Measurements from ENCODE around the gene ZNF138.

Gene ZNF138

DNA sequence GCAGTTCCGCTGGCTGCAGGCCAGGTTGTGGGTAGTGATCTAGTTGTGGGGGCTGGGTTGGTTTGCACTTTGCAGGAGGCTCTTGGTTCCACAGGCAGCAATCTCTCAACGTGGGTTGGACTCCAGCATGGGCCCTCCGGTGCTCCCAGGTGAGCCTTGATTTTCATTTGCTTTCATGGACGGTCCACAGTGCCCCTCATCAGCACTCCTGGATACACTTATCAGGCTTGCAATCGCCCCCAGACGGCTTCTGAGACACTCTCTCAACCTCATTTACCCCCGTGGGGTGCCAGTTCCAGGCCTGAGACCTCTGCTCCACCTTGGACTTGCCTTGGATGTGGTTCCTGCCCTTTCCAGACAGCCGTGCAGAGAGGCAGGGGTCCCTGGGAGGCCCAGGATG lies 77.5 kb downstream of the ZNF138 start:
- no peak for TF ChIP-seq Cebpa-rat (IDR thresholded peaks at IDR 0.05)
- Histone ChIP-seq H3K36me3 (no peaks in the 10 kb centered on the region), H3K27me3 (no peaks in the 10 kb centered on the region), H3K9me3 (replicated peaks in 1 of 11) (peaks cover 57 to 95% (median 81%) of the 10 kb centered on the region in 11 experiments), H3K9ac (no peak overlapping the region), H3K27ac (no peak overlapping the region), H3K4me2 (no peak overlapping the region), H3K4me3 (no peak overlapping the region), H4K20me1 (no peaks in the 10 kb centered on the region), H3K4me1 (no peaks in the 10 kb centered on the region)

DNA sequence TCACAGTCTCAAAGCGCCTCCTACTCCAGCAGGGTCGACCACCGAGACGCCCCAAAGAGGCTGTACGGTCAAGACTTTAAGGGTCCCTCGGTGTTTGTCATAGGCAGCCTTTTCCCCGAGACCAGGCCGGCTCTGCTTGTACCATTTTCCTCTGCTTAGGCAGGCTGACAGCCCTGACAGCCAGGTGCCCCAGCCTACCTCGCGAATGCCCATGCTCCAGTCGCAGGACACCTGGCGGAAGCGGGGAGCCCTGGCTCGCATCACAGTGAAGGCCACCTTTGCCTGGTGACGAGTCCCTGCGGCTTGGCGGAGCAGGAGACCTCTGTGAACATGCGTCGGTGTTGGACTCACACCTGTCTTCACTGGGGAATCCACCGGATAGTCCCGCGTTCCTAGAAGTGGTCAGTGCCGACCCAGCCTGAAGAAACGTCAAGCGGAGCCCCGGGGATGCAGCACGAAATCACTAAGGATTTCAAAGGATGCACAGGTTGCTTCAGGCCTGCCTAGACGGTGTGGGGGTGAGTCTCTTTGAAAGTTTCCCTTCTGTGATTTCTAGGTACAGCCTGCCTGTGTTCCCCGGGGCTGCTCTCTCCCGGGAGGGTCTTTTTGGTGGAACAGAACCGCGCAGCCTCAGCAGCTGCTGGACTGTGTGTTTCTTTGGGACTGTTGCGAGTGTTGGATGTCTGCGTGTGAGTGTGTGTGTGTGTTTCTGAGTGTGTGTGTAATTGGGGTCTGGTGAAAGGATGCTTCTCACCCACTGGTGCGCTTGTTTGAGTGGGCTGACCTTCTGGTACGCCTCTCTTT lies 78.3 kb downstream of the ZNF138 start:
- no peak overlapping the region for H3K4me3 ChIP-seq
- H3K27me3 ChIP-seq = no peaks in the 10 kb centered on the region
- H3K9ac ChIP-seq = no peak overlapping the region
- TF ChIP-seq Cebpa-rat (IDR thresholded peaks at IDR 0.05) = no peak
- peaks cover 65 to 100% (median 89%) of the 10 kb centered on the region in 11 experiments for H3K9me3 ChIP-seq (replicated peaks in 1 of 11)
- H4K20me1 ChIP-seq = no peaks in the 10 kb centered on the region
- no peaks in the 10 kb centered on the region for H3K4me1 ChIP-seq
- H3K27ac ChIP-seq = no peak overlapping the region
- no peak overlapping the region for H3K4me2 ChIP-seq
- H3K36me3 ChIP-seq = no peaks in the 10 kb centered on the region

DNA sequence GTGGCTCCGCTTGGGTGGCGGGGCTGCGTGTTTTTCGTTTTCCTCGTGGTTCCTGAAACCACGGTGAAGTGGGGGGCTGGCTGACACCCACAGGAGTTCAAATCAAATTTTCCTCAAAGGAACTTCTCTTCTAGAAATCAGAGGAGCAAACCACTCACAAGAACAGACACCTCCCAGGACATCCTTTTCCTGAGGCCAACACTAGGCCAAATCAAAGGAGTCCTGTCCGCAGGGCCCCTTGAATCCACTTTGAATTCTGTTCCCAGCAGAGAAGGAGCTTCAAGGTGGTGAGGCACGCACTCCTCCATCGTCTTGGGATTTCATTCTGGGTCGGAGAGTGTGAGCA lies 78.9 kb downstream of the ZNF138 start:
- H3K4me3 ChIP-seq = no peak overlapping the region

DNA sequence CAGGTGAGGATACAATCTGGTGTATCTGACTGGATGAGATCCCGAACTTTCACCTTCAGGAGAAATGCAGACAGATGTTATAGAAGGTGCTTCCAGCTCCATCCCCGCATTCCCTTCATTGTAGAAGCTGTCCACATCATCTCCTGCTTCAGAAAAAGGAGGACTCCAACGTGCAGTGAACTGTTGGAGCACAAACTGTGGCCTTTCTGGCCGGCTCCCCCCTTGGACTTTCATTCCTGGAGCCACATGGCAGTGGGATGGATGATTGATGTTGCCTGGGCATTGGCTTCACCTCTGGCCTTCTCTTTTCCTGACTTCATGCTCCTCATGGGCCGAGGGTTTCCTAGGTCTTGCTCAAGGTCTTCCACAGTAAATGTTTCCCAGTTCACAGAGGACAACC lies 79.3 kb downstream of the ZNF138 start:
- H3K4me1 ChIP-seq = no peaks in the 10 kb centered on the region; a peak in 1 of 20 replicates

More for the DNA sequence above, 78.9 kb downstream of the ZNF138 start:
- Histone ChIP-seq H3K27ac (no peak overlapping the region), H4K20me1 (no peaks in the 10 kb centered on the region), H3K4me1 (no peaks in the 10 kb centered on the region), H3K4me2 (no peak overlapping the region), H3K27me3 (no peaks in the 10 kb centered on the region), H3K9ac (no peak overlapping the region), H3K9me3 (replicated peaks in 1 of 11) (peaks cover 71 to 100% (median 94%) of the 10 kb centered on the region in 11 experiments), H3K36me3 (no peaks in the 10 kb centered on the region)
- TF ChIP-seq Cebpa-rat (IDR thresholded peaks at IDR 0.05) = no peak

DNA sequence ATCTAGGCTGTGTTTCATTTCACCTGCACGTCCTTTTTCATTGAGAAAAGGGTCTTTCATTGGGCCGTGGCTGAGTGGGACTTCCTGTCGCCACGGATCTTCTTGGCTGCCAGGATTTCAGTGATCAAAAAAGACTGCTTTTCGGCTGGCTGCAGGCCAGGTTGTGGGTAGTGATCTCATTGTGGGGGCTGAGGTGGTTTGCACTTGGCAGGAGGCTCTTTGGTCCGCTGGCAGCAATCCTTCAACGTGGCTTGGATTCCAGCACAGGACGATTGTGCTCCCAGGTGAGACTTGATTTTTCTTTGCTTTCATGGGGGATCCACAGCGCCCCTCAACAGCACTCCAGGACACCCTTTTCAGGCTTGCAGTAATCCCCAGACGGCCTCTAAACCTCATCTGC lies 79.9 kb downstream of the ZNF138 start:
- no peak for TF ChIP-seq Cebpa-rat (IDR thresholded peaks at IDR 0.05)
- Histone ChIP-seq H3K4me2 (no peak overlapping the region), H3K27ac (no peak overlapping the region), H3K36me3 (no peaks in the 10 kb centered on the region), H3K4me3 (no peak overlapping the region), H4K20me1 (no peaks in the 10 kb centered on the region), H3K9ac (no peak overlapping the region), H3K9me3 (replicated peaks in 1 of 11) (peaks cover 77 to 100% (median 96%) of the 10 kb centered on the region in 11 experiments), H3K27me3 (no peaks in the 10 kb centered on the region), H3K4me1 (peaks cover 0 to 4% (median 0%) of the 10 kb centered on the region in 10 experiments; a peak in 3 of 20 replicates)

More for the DNA sequence above, 79.3 kb downstream of the ZNF138 start:
- no peak overlapping the region for H3K4me2 ChIP-seq
- no peaks in the 10 kb centered on the region for H4K20me1 ChIP-seq
- H3K9me3 ChIP-seq (replicated peaks in 1 of 11) = peaks cover 75 to 100% (median 95%) of the 10 kb centered on the region in 11 experiments
- no peak overlapping the region for H3K4me3 ChIP-seq
- no peaks in the 10 kb centered on the region for H3K36me3 ChIP-seq
- TF ChIP-seq Cebpa-rat (IDR thresholded peaks at IDR 0.05) = no peak
- H3K27me3 ChIP-seq = no peaks in the 10 kb centered on the region
- H3K9ac ChIP-seq = no peak overlapping the region
- H3K27ac ChIP-seq = no peak overlapping the region

DNA sequence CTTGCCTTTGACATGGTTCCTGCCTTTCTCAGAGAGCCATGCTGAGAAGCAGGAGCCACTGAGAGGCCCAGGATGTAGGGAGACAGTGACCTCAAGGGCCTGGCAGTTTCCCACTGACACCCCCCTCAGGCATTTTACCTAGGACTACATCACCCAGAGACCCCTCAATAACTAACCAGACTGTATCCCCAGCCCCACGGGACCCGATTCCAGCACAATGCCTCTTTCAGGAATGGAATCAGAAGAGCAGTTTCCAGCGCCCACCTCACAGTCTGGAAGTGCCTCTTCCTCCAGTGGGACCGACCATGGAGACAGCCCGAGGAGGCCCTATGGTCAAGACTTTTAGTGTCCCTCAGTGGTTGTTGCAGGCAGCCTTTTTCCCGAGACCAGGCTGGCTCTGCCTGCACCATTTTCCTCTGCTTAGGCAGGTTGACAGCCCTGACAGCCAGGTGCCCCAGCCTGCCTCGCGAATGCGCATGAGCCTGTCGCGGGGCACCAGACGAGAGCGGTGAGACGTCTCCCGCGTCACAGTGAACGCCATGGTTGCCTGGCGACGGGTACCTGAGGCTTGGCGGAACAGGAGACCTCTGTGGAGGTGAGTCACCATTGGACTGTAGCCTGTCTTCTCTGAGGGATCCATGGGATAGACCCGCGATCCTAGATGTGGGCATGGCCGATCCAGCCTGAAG lies 80.5 kb downstream of the ZNF138 start:
- H3K9ac ChIP-seq = no peak overlapping the region
- H3K27me3 ChIP-seq = no peaks in the 10 kb centered on the region
- no peak for TF ChIP-seq Cebpa-rat (IDR thresholded peaks at IDR 0.05)
- H4K20me1 ChIP-seq = no peaks in the 10 kb centered on the region
- H3K9me3 ChIP-seq (replicated peaks in 1 of 11) = peaks cover 78 to 100% (median 96%) of the 10 kb centered on the region in 11 experiments
- no peak overlapping the region for H3K4me2 ChIP-seq
- no peaks in the 10 kb centered on the region for H3K36me3 ChIP-seq
- H3K4me1 ChIP-seq = peaks cover 0 to 4% (median 0%) of the 10 kb centered on the region in 10 experiments; a peak in 3 of 20 replicates
- H3K4me3 ChIP-seq = no peak overlapping the region
- no peak overlapping the region for H3K27ac ChIP-seq

DNA sequence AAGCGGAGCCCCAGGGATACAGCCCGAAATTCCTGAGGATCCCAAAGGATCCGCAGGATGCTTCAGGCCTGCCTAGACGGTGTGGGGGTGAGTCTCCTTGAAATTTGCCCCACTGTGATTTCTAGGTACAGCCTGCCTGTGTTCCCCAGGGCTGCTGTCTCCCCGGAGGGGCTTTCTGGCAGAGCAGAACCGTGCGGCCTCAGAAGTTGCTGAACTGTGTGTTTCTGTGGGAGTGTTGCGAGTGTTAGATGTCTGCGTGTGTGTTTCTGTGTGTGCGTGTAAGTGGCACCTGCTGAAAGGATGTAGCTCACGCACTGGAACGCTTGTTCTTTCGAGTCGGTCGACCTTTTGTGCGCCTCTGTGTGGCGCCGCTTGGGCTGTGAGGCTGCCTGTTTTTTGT lies 81.0 kb downstream of the ZNF138 start:
- no peak overlapping the region for H3K9ac ChIP-seq
- H3K27me3 ChIP-seq = no peaks in the 10 kb centered on the region
- peaks cover 0 to 4% (median 0%) of the 10 kb centered on the region in 10 experiments; a peak in 3 of 20 replicates for H3K4me1 ChIP-seq
- no peak overlapping the region for H3K27ac ChIP-seq
- H3K9me3 ChIP-seq (replicated peaks in 1 of 11) = peaks cover 78 to 100% (median 96%) of the 10 kb centered on the region in 11 experiments
- H3K36me3 ChIP-seq = no peaks in the 10 kb centered on the region
- no peak overlapping the region for H3K4me2 ChIP-seq
- TF ChIP-seq Cebpa-rat (IDR thresholded peaks at IDR 0.05) = no peak
- no peak overlapping the region for H3K4me3 ChIP-seq
- H4K20me1 ChIP-seq = no peaks in the 10 kb centered on the region

DNA sequence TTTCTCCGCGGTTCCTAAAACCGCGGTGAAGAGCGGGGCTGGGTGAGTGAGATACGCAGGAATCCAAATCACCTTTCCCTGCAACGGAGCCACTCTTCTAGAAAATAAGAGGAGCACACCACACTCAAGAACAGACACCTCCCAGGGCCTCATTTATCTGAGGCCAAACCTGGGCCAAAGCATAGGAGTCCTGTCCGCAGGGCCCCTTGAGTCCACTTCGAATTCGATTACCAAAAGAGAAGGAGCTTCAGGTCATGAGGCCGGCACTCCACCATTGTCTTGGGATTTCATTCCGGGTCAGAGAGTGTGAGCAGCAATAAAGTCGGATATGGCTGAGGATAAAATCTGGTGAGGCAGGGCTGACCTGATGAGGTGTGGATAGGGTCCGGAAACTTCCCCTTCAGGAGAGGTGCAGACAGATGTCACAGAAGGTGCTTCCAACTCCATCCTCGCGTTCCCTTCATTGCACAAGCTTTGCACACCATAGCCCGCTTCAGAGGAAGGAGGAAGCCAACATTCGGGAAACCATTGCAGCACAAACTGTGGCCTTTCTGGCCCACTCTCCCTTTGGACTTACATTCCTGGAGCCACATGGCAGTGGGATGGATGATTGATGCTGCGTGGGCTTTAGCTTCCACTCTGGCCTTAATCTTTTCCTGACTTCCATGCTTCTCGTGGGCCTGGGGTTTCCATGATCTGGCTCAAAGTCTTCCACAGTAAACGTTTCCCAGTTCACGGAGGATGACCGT lies 81.6 kb downstream of the ZNF138 start:
- Histone ChIP-seq H3K27ac (no peak overlapping the region), H4K20me1 (no peaks in the 10 kb centered on the region), H3K27me3 (no peaks in the 10 kb centered on the region), H3K9ac (no peak overlapping the region), H3K4me2 (no peak overlapping the region), H3K4me1 (peaks cover 0 to 4% (median 0%) of the 10 kb centered on the region in 10 experiments; a peak in 3 of 20 replicates), H3K9me3 (replicated peaks in 1 of 11) (peaks cover 78 to 100% (median 96%) of the 10 kb centered on the region in 11 experiments), H3K36me3 (no peaks in the 10 kb centered on the region), H3K4me3 (no peak overlapping the region)
- no peak for TF ChIP-seq Cebpa-rat (IDR thresholded peaks at IDR 0.05)
